WERI-Rb-1 (cell line): ENCODE measurements around the gene EPG5.
"Not testable (repeated sequence)": the region's sequence is repeated elsewhere in the genome, so short reads cannot be mapped to it uniquely, and the experiment has no call there.

ENCODE experiments used
- DNase-seq: peaks from one replicate; pipeline ENCODE4 v3.0.0-alpha.2; 2020
- H3K27ac ChIP-seq: fragments of 250-450 bp; sonication (Bioruptor Pico); 2 replicates; pipeline ENCODE4 v1.5.1; 2020; ENCODE audit warnings: mild to moderate bottlenecking, moderate library complexity
- H3K27me3 ChIP-seq: fragments of 250-450 bp; sonication (Bioruptor Pico); 2 replicates; pipeline ENCODE4 v1.5.1; 2021; ENCODE audit warnings: mild to moderate bottlenecking, low read depth, moderate library complexity; ENCODE audit not compliant: insufficient read depth, severe bottlenecking
- H3K36me3 ChIP-seq: fragments of 250-450 bp; sonication (Bioruptor Pico); 2 replicates; pipeline ENCODE4 v1.5.1; 2020; ENCODE audit warnings: mild to moderate bottlenecking, moderate library complexity
- H3K4me3 ChIP-seq: 2 replicates; pipeline ENCODE4 v1.5.1; 2011; ENCODE audit warnings: low read depth, mild to moderate bottlenecking, control low read depth, low read length
- H3K9me3 ChIP-seq: fragments of 250-450 bp; sonication (Bioruptor Pico); 2 replicates; pipeline ENCODE4 v1.5.1; 2021; ENCODE audit warnings: mild to moderate bottlenecking, moderate library complexity; ENCODE audit not compliant: severe bottlenecking
- CTCF ChIP-seq: IDR thresholded peaks from 2 replicates; pipeline ENCODE4 v1.5.1; 2011; ENCODE audit warnings: low read depth, mild to moderate bottlenecking, control low read depth, inconsistent platforms, low read length

The EPG5 gene

GRCh38 chr18:45974088-45974536, 7.0 kb upstream of the EPG5 start:
- H3K27ac ChIP-seq: no peak overlapping the region
- no peak overlapping the region for H3K4me3 ChIP-seq
- peak; percentile 69 for DNase-seq

GRCh38 chr18:45964913-45965312, 2.2 kb downstream of the EPG5 start:
- H3K9me3 ChIP-seq, DNase-seq, H3K4me3 ChIP-seq, H3K27ac ChIP-seq, H3K27me3 ChIP-seq: not testable (repeated sequence)
- H3K36me3 ChIP-seq: peaks cover 18% of the 10 kb centered on the region

More at GRCh38 chr18:45974088-45974536, 7.0 kb upstream of the EPG5 start:
- peak; percentile 68 for TF ChIP-seq CTCF
- no peaks in the 10 kb centered on the region for H3K27me3 ChIP-seq
- H3K9me3 ChIP-seq: no peaks in the 10 kb centered on the region
- no peaks in the 10 kb centered on the region for H3K36me3 ChIP-seq

DNA sequence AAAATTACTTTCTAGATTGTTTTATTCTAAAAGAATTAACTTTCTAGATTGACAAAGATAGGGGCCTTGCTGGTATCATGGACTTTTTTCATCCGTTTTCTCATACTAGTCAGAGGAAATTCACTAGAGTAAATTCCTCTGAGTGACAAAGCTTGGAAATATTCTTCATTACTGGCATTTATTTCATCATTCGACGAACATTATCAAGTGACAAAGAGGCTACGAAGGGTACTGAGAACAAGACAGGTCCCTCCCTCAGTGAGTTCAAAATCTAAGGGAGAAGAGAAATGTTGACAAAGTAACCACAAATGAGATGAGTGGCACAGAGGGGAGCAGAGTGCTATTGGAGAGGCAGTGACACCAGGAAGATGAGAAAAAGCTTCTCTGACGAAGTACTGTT, 4.3 kb downstream of the EPG5 start:
- Histone ChIP-seq H3K27ac (no peak overlapping the region), H3K9me3 (no peaks in the 10 kb centered on the region), H3K36me3 (peaks cover 18% of the 10 kb centered on the region), H3K4me3 (no peak overlapping the region), H3K27me3 (no peaks in the 10 kb centered on the region)
- no peak for DNase-seq
- TF ChIP-seq CTCF: no peak

GRCh38 chr18:45962461-45962860, 4.7 kb downstream of the EPG5 start:
- no peak overlapping the region for H3K27ac ChIP-seq
- H3K9me3 ChIP-seq: no peaks in the 10 kb centered on the region
- no peak for TF ChIP-seq CTCF
- DNase-seq: no peak
- no peak overlapping the region for H3K4me3 ChIP-seq
- peaks cover 18% of the 10 kb centered on the region for H3K36me3 ChIP-seq
- H3K27me3 ChIP-seq: no peaks in the 10 kb centered on the region

GRCh38 chr18:45959484-45959883, 7.6 kb downstream of the EPG5 start:
- not testable (repeated sequence) for H3K27me3 ChIP-seq, H3K27ac ChIP-seq, DNase-seq, H3K4me3 ChIP-seq, H3K9me3 ChIP-seq
- peaks cover 20% of the 10 kb centered on the region for H3K36me3 ChIP-seq

- Histone ChIP-seq H3K9me3 (no peaks in the 10 kb centered on the region), H3K27me3 (no peaks in the 10 kb centered on the region), H3K36me3 (peaks cover 28% of the 10 kb centered on the region), H3K27ac (no peak overlapping the region), H3K4me3 (no peak overlapping the region)
- no peak for TF ChIP-seq CTCF
- no peak for DNase-seq
These were observed 8.4 kb downstream of the EPG5 start for GRCh38 chr18:45958730-45959129.

GRCh38 chr18:45958027-45958426, 9.1 kb downstream of the EPG5 start:
- Histone ChIP-seq H3K27me3 (no peaks in the 10 kb centered on the region), H3K36me3 (peaks cover 31% of the 10 kb centered on the region), H3K27ac (no peak overlapping the region), H3K9me3 (no peaks in the 10 kb centered on the region), H3K4me3 (no peak overlapping the region)
- DNase-seq: no peak
- TF ChIP-seq CTCF: no peak
